A673 (cell line): Measurements from ENCODE around the gene MSMO1. TPM values are rescaled to one million over a fixed set of nuclear protein-coding genes. Genes with fewer than 3 reads are reported as not detected.

ENCODE experiments used
- BruUV-seq: library from RNA; stranded (reverse); fragments of 400-500 nt; replicated peaks from 2 replicates; lab custom pipeline; 2021; lab: Mats Ljungman, UMichigan
- CTCF ChIA-PET: fragments of 300-600 bp; sonication (Branson Sonifier 250); formaldehyde crosslinking; loops from one replicate; lab custom pipeline; 2022; ENCODE audit warnings: antibody characterized with exemption; lab: Charles Lee
- POLR2A ChIA-PET: fragments of 300-600 bp; sonication (Branson Sonifier 250); formaldehyde crosslinking; loops from one replicate; lab custom pipeline; 2022; ENCODE audit warnings: antibody characterized with exemption; ENCODE audit not compliant: low non-redundant PET; lab: Charles Lee
- DNase-seq: peaks from one replicate; pipeline ENCODE4 v3.0.0-alpha.2; 2015; ENCODE audit warnings: low spot score
- H3K27ac ChIP-seq: fragments of 200-600 bp; sonication (generic); 2 replicates; pipeline ENCODE4 v1.5.1; 2016; ENCODE audit warnings: mixed run types, low read depth, mild to moderate bottlenecking, mixed read lengths, antibody characterized with exemption, low read length; ENCODE audit not compliant: poor library complexity, severe bottlenecking
- H3K27me3 ChIP-seq: fragments of 200-600 bp; sonication (generic); replicated peaks from 2 replicates; pipeline ENCODE4 v1.6.1; 2017; ENCODE audit warnings: mixed run types, low read depth, mild to moderate bottlenecking, mixed read lengths, antibody characterized with exemption, low read length; ENCODE audit not compliant: insufficient read depth, poor library complexity
- H3K36me3 ChIP-seq: fragments of 200-600 bp; sonication (generic); 2 replicates; pipeline ENCODE4 v1.6.1; 2016; ENCODE audit warnings: mixed run types, mild to moderate bottlenecking, mixed read lengths, antibody characterized with exemption, low read length; ENCODE audit not compliant: insufficient read depth, poor library complexity, severe bottlenecking
- H3K4me1 ChIP-seq: fragments of 200-600 bp; sonication (generic); 2 replicates; pipeline ENCODE4 v1.6.1; 2017; ENCODE audit warnings: mixed run types, mild to moderate bottlenecking, mixed read lengths, antibody characterized with exemption, low read length; ENCODE audit not compliant: insufficient read depth, poor library complexity, severe bottlenecking
- H3K4me3 ChIP-seq: fragments of 200-600 bp; sonication (generic); 2 replicates; pipeline ENCODE4 v1.5.1; 2016; ENCODE audit warnings: low read depth, mixed run types, mild to moderate bottlenecking, mixed read lengths, low read length; ENCODE audit not compliant: poor library complexity, severe bottlenecking
- H3K9me3 ChIP-seq: fragments of 200-600 bp; sonication (generic); 2 replicates; pipeline ENCODE4 v1.6.1; 2016; ENCODE audit warnings: mixed run types, low read depth, mild to moderate bottlenecking, mixed read lengths, antibody characterized with exemption, low read length; ENCODE audit not compliant: poor library complexity, severe bottlenecking
- CTCF ChIP-seq: fragments of 300-800, 200-600 bp; sonication (generic); conservative IDR thresholded peaks from 2 replicates; pipeline ENCODE4 v1.5.1; 2017; ENCODE audit warnings: low read depth, mild to moderate bottlenecking, antibody characterized with exemption, low read length, moderate library complexity, mixed read lengths
- EZH2 ChIP-seq: fragments of 200-600 bp; sonication (generic); IDR thresholded peaks from 2 replicates; pipeline ENCODE4 v1.6.1; 2017; ENCODE audit warnings: borderline replicate concordance, low read depth, mild to moderate bottlenecking, mixed read lengths, antibody characterized with exemption, low read length; ENCODE audit not compliant: poor library complexity, severe bottlenecking
- intact Hi-C: fragments of 100-400 bp; cut with micrococcal nuclease; formaldehyde crosslinking; loops from one replicate; pipeline ENCODE4 v1.10.0; 2022; ENCODE audit not compliant: unreplicated experiment
- total RNA-seq: library from RNA; stranded (reverse); gene quantifications from 2 replicates; pipeline ENCODE4 v1.2.3, GENCODE V29; 2021

MSMO1 gene
- total RNA-seq, 1 experiment from 2014 or later, result 137 TPM

DNA sequence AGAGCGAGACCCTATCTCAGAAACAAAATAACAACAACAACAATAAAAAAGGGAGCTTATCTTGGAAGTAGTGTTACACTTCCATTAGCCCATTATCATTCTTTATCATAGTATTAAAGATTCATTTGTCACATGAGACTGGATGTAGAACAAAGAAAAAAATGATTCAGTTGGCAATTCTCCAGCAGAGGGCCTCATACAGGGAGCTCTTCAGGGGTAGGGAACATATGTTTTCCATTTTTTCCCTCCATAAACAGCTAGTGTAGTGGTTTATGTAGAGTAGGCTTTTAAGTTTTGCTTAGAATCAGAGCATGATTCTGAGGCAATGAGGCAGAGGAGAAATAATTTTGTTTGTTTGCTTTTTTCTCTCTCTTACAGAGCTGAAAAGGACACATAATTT, 57.1 kb downstream of the MSMO1 start:
- no TSS peak for BruUV-seq
- Histone ChIP-seq H3K27ac (peak overlapping the region; percentile 51), H3K9me3 (no peaks in the 10 kb centered on the region), H3K4me3 (no peak overlapping the region), H3K4me1 (peaks cover 27% of the 10 kb centered on the region), H3K36me3 (no peaks in the 10 kb centered on the region), H3K27me3 (no peaks in the 10 kb centered on the region)
- ChIA-PET CTCF (no interaction called here), POLR2A (no interaction called here)
- peak; percentile 78 for DNase-seq
- TF ChIP-seq CTCF (peak; percentile 30; the same call in 1 of the 2 replicates), EZH2 (no peak)
- intact Hi-C loops, result no loop called here

GRCh38 chr4:165385126-165385525, 57.7 kb downstream of the MSMO1 start:
- H3K36me3 ChIP-seq, result no peaks in the 10 kb centered on the region
- TF ChIP-seq EZH2 (no peak), CTCF (no peak)
- ChIA-PET CTCF (no interaction called here), POLR2A (no interaction called here)
- BruUV-seq, result no TSS peak
- no peaks in the 10 kb centered on the region for H3K27me3 ChIP-seq
- H3K9me3 ChIP-seq, result no peaks in the 10 kb centered on the region
- H3K4me1 ChIP-seq, result peaks cover 23% of the 10 kb centered on the region
- H3K4me3 ChIP-seq, result no peak overlapping the region
- DNase-seq, result no peak
- intact Hi-C loops, result no loop called here
- peak overlapping the region; percentile 51 for H3K27ac ChIP-seq

DNA sequence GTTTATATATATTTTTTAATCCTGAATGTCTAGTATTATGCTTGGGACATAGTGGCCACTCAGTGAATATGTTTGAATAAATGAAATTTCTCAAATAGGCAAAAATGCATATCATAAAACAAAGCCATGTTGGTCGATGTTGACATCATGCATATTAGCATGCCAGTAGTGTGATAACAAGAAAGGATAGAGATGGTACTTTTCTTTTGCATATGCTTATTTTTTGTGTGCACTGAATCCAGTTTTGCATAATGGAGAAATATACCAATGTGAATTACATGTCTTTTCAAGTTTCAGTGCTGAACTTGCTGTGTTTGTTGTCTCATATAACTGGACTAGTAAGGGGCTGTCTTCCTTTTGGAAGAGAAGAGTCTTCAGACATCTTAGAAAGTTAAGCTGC, 58.9 kb downstream of the MSMO1 start:
- POLR2A ChIA-PET, result no interaction called here
- Histone ChIP-seq H3K27ac (no peak overlapping the region), H3K9me3 (no peaks in the 10 kb centered on the region), H3K27me3 (no peaks in the 10 kb centered on the region), H3K36me3 (no peaks in the 10 kb centered on the region), H3K4me1 (peaks cover 22% of the 10 kb centered on the region), H3K4me3 (no peak overlapping the region)
- intact Hi-C loops, result no loop called here
- CTCF ChIA-PET, result no interaction called here
- no TSS peak for BruUV-seq
- no peak for DNase-seq
- TF ChIP-seq EZH2, result no peak
- no peak for TF ChIP-seq CTCF
